Colonic mucosa (tissue), 4 donors: Measurements from ENCODE around the gene AMBRA1. TPM values are rescaled to one million over a fixed set of nuclear protein-coding genes. Genes with fewer than 3 reads are reported as not detected.

Source experiments
- DNase-seq: peaks from one replicate; pipeline ENCODE4 v3.0.0-alpha.2; 2020
- H3K27ac ChIP-seq: fragments of 200-600 bp; one replicate; pipeline ENCODE4 v1.8.0; 2021
- H3K27me3 ChIP-seq: fragments of 200-600 bp; one replicate; pipeline ENCODE4 v1.8.0; 2021
- H3K36me3 ChIP-seq: fragments of 200-600 bp; one replicate; pipeline ENCODE4 v1.8.0; 2021
- H3K4me1 ChIP-seq: fragments of 200-600 bp; one replicate; pipeline ENCODE4 v1.8.0; 2021; ENCODE audit warnings: mild to moderate bottlenecking
- H3K4me3 ChIP-seq: fragments of 200-600 bp; one replicate; pipeline ENCODE4 v1.8.0; 2021
- H3K9ac ChIP-seq, 2 donors: one replicate each; pipeline ENCODE4 v1.7.0; 2013; ENCODE audit warnings: control low read depth in 2 of 2, low read depth in 2 of 2, low read length in 2 of 2
- H3K9me3 ChIP-seq: fragments of 200-600 bp; one replicate; pipeline ENCODE4 v1.8.0; 2021
- CTCF ChIP-seq: fragments of 200-600 bp; IDR thresholded peaks from one replicate; pipeline ENCODE4 v1.8.0; 2022; ENCODE audit warnings: antibody characterized with exemption, mild to moderate bottlenecking
- intact Hi-C: fragments of 100-400 bp; cut with DNase I; formaldehyde crosslinking; loops from one replicate; pipeline ENCODE4 v1.14.1; 2022
- total RNA-seq, 2 donors: library from RNA; stranded (reverse); fragmentation: NEBNext Ultra II Directional in 1 of 2; extraction: Animal tissue kit (Norgen Biotek cat#: 25700) in 1 of 2; gene quantifications; one replicate each; pipeline ENCODE4 v1.2.1, GENCODE V29; 2021
- donor health status: healthy.
- donor health status: DM: no; HTN: no; CAD: no.
- donor health status: DM: no; HTN: no; CAD: no.

AMBRA1 gene
- total RNA-seq, 2 donors from 2014 or later, result 32.7 to 33.8 TPM

DNA sequence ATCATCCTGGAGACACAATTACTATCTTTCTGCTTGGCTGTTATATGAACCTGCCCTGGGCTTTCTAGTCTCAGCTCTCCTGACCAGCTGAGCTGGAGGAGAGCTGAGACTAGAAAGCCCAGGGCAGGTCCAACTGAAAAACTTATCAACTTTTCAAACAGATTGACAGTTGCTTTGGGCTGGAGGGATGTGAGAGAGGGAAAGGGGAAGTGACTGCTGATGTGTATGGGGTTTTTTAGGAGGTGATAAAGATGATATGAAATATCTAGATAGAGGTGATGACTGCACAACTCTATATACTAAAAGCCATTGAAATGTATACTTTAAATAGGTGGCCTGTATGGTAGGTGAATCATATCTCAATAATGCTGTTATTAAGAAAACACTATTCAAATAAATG is 142.1 kb downstream of the AMBRA1 start:
- H3K27ac ChIP-seq, result no peak overlapping the region

GRCh38 chr11:46450846-46451477 is 142.9 kb downstream of the AMBRA1 start:
- Histone ChIP-seq H3K27ac (no peak overlapping the region), H3K9ac (no peak overlapping the region), H3K36me3 (no peaks in the 10 kb centered on the region), H3K4me3 (no peak overlapping the region), H3K4me1 (no peaks in the 10 kb centered on the region), H3K27me3 (no peaks in the 10 kb centered on the region), H3K9me3 (no peaks in the 10 kb centered on the region)
- no peak for DNase-seq
- no peak for TF ChIP-seq CTCF
- intact Hi-C loops, result no loop called here

More for the DNA sequence above, 142.1 kb downstream of the AMBRA1 start:
- Histone ChIP-seq H3K4me1 (no peaks in the 10 kb centered on the region), H3K9me3 (no peaks in the 10 kb centered on the region), H3K27me3 (no peaks in the 10 kb centered on the region), H3K4me3 (no peak overlapping the region), H3K36me3 (no peaks in the 10 kb centered on the region), H3K9ac (no peak overlapping the region)
- intact Hi-C loops, result no loop called here
- TF ChIP-seq CTCF, result no peak
- no peak for DNase-seq

DNA sequence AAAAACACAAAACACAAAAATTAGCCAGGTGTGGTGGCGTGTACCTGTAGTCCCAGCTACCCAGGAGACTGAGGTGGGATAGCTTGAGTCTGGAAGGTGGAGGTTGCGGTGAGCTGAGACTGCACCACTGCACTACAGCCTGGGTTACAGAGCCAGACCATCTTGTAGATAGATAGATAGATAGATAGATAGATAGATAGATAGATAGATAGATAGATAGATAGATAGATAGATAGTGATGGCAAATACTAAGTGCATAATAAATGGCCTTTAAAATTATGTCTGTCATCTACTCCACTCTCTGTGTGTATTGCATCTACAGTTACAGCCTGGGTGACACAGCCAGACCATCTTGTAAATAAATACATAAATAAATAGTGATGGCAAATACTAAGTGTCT is 146.3 kb downstream of the AMBRA1 start:
- Histone ChIP-seq H3K36me3 (no peaks in the 10 kb centered on the region), H3K9me3 (no peaks in the 10 kb centered on the region), H3K27ac (no peak overlapping the region), H3K27me3 (no peaks in the 10 kb centered on the region), H3K4me3 (no peak overlapping the region), H3K4me1 (no peaks in the 10 kb centered on the region), H3K9ac (no peak overlapping the region)
- intact Hi-C loops, result no loop called here
- TF ChIP-seq CTCF, result no peak
- no peak for DNase-seq

GRCh38 chr11:46445920-46446771 is 147.7 kb downstream of the AMBRA1 start:
- H3K27me3 ChIP-seq, result no peaks in the 10 kb centered on the region
- no peaks in the 10 kb centered on the region for H3K36me3 ChIP-seq
- no peaks in the 10 kb centered on the region for H3K9me3 ChIP-seq
- H3K9ac ChIP-seq, result no peak overlapping the region
- no peak overlapping the region for H3K4me3 ChIP-seq
- TF ChIP-seq CTCF, result no peak
- H3K4me1 ChIP-seq, result no peaks in the 10 kb centered on the region
- H3K27ac ChIP-seq, result no peak overlapping the region
- intact Hi-C loops, result no loop called here
- DNase-seq, result no peak

DNA sequence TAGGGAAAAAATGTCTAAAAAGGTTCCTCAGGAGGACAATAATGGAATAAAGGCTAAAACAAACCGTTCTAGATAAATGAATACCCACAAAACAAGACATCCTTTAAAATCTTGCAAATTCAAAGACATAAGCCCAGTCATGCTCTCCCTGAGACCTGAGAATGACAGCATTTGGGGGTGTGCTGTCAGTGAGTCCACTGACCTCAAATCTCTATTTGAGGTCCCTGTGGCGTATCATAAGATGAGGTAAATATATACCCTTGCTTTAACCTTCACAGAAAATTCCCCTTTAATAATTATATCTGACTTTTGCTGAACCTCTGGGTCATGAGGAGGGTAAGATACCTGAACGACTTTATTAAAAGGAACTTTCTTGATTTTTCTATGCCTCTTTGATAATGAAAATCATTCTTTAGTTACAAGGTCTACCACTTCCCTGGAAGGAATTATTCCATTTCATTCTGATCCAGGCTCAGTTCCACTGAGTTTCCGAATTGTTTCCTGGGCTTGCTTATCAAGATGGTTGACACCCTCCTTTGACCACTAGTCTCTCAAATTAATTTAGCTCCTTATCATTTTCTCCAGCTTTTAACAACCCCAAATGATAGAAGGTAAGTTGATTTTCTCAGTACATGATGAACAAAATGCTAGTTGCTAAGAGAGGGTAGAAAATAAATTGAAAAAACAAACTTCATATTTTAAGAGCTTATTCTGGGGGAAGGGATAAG is 148.5 kb downstream of the AMBRA1 start:
- no peak for TF ChIP-seq CTCF
- Histone ChIP-seq H3K4me3 (no peak overlapping the region), H3K36me3 (no peaks in the 10 kb centered on the region), H3K27me3 (no peaks in the 10 kb centered on the region), H3K9me3 (no peaks in the 10 kb centered on the region), H3K4me1 (no peaks in the 10 kb centered on the region), H3K9ac (no peak overlapping the region), H3K27ac (no peak overlapping the region)
- intact Hi-C loops, result no loop called here
- DNase-seq, result no peak
